22Rv1 (cell line): ENCODE results near the gene KIDINS220.

ENCODE experiments used
- CTCF ChIP-seq: fragments of 450-650 bp; IDR thresholded peaks from 2 replicates; pipeline ENCODE4 v1.5.1; 2017; ENCODE audit warnings: mild to moderate bottlenecking
- ZFX ChIP-seq: fragments of 450-650 bp; IDR thresholded peaks from 2 replicates; pipeline ENCODE4 v1.6.1; 2017; ENCODE audit warnings: antibody characterized with exemption, borderline replicate concordance

- TF ChIP-seq CTCF (no peak), ZFX (no peak)
Observed at GRCh38 chr2:8863331-8863953, 26.0 kb upstream of the KIDINS220 start.
